Activated CD8-positive, alpha-beta T cell treated with anti-CD3 and anti-CD28 coated beads, Interleukin-2, amount 10 ng/mL, durations not matched to agents 7 days and 5 days (primary cell): Measurements from ENCODE around the gene ABCG8. TPM values are rescaled to one million over a fixed set of nuclear protein-coding genes. Genes with fewer than 3 reads are reported as not detected.

Experiments used
- ATAC-seq: fragments of 150-1000 bp; cut with Tn5 transposase; one replicate; pipeline ENCODE4 v1.10.0; 2021; ENCODE audit warnings: moderate library complexity
- CTCF ChIA-PET: fragments of 350-600 bp; sonication (Branson Sonifier 250); formaldehyde crosslinking; loops from one replicate; lab custom pipeline; 2021; ENCODE audit warnings: antibody characterized with exemption; lab: Charles Lee
- POLR2A ChIA-PET: fragments of 350-600 bp; sonication (Branson Sonifier 250); formaldehyde crosslinking; loops from one replicate; lab custom pipeline; 2021; ENCODE audit warnings: antibody characterized with exemption; lab: Charles Lee
- DNase-seq: peaks from one replicate; pipeline ENCODE4 v3.0.0-alpha.2; 2020
- H3K27ac Mint-ChIP-seq: one replicate; pipeline ENCODE4 v1.8.0; 2021; ENCODE audit warnings: mild to moderate bottlenecking, mixed read lengths
- H3K27me3 Mint-ChIP-seq: one replicate; pipeline ENCODE4 v1.8.0; 2021; ENCODE audit warnings: low read depth, mixed read lengths
- H3K36me3 Mint-ChIP-seq: one replicate; pipeline ENCODE4 v1.8.0; 2021; ENCODE audit warnings: low read depth, mixed read lengths
- H3K4me1 Mint-ChIP-seq: one replicate; pipeline ENCODE4 v1.8.0; 2021; ENCODE audit warnings: low read depth, mixed read lengths
- H3K4me3 Mint-ChIP-seq: one replicate; pipeline ENCODE4 v1.8.0; 2021; ENCODE audit warnings: mild to moderate bottlenecking, mixed read lengths
- H3K9me3 Mint-ChIP-seq: one replicate; pipeline ENCODE4 v1.8.0; 2022; ENCODE audit warnings: mixed read lengths; ENCODE audit not compliant: insufficient read depth
- total RNA-seq, 2 experiments: library from RNA; stranded (reverse); gene quantifications; one replicate each; pipeline ENCODE4 v1.2.3, GENCODE V29; 2021

The ABCG8 gene
- total RNA-seq, 2 experiments from 2014 or later = not detected

DNA sequence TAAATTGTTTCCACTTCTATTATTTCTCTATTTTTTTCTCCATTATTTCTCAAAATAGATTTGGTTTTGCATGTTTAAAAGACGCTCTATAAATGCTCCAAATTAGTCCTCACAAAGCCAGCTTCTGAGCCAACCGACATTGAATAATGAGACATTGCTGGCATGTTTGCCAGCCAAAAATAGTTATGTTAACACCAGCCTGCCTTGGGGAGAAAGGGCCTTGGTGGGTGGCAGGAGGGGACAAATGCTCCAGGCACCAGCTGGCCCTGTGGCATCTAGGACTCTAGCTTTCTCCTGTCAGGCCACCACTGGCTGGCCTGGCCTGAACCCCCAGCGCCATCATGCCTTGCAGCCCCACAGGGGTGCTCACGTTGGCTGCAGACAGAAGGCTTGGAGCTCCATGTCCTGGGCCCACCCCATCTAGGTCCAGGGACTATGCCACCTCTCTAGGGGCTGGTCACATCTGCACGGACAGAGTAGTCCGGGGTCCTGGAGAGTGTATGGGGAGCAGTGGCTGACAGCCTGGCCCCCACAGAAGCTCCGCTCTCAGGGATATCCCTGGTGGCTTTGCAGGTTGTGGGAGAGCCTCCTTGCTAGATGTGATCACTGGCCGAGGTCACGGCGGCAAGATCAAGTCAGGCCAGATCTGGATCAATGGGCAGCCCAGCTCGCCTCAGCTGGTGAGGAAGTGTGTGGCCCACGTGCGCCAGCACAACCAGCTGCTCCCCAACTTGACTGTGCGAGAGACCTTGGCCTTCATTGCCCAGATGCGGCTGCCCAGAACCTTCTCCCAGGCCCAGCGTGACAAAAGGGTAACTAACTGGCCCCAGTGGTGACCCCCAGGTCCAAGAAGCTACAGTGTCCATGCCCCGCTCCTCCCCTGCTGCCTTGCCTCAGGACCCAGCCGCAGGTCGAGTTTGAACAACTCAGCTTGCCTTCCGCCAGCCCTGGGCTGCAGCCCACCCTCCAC, 12.5 kb downstream of the ABCG8 start:
- Mint-ChIP-seq H3K4me1 (no peaks in the 10 kb centered on the region), H3K27me3 (peaks cover 2% of the 10 kb centered on the region), H3K27ac (no peak overlapping the region), H3K36me3 (no peaks in the 10 kb centered on the region), H3K4me3 (no peak overlapping the region), H3K9me3 (no peaks in the 10 kb centered on the region)
- ChIA-PET CTCF (no interaction called here), POLR2A (no interaction called here)
- ATAC-seq (no peak), DNase-seq (no peak)

DNA sequence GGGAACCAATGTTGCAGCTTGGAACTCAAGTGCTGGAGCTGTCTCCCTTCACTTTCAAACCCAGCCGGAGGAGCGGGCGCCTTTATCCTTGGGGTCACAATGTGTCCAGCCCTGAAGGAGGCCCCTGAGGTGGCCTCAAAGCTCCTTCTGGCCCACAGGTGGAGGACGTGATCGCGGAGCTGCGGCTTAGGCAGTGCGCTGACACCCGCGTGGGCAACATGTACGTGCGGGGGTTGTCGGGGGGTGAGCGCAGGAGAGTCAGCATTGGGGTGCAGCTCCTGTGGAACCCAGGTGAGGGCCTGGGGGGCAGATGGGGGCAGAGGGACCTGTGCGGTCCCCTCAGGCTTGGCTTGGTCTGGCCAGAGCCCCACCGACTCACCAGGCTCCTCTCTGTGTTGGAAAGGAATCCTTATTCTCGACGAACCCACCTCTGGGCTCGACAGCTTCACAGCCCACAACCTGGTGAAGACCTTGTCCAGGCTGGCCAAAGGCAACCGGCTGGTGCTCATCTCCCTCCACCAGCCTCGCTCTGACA, 13.5 kb downstream of the ABCG8 start:
- ChIA-PET CTCF (no interaction called here), POLR2A (no interaction called here)
- H3K36me3 Mint-ChIP-seq = no peaks in the 10 kb centered on the region
- H3K27ac Mint-ChIP-seq = no peak overlapping the region
- no peak for ATAC-seq
- DNase-seq = no peak
- H3K4me1 Mint-ChIP-seq = no peaks in the 10 kb centered on the region
- peaks cover 3% of the 10 kb centered on the region for H3K27me3 Mint-ChIP-seq
- H3K4me3 Mint-ChIP-seq = no peak overlapping the region
- H3K9me3 Mint-ChIP-seq = no peaks in the 10 kb centered on the region

DNA sequence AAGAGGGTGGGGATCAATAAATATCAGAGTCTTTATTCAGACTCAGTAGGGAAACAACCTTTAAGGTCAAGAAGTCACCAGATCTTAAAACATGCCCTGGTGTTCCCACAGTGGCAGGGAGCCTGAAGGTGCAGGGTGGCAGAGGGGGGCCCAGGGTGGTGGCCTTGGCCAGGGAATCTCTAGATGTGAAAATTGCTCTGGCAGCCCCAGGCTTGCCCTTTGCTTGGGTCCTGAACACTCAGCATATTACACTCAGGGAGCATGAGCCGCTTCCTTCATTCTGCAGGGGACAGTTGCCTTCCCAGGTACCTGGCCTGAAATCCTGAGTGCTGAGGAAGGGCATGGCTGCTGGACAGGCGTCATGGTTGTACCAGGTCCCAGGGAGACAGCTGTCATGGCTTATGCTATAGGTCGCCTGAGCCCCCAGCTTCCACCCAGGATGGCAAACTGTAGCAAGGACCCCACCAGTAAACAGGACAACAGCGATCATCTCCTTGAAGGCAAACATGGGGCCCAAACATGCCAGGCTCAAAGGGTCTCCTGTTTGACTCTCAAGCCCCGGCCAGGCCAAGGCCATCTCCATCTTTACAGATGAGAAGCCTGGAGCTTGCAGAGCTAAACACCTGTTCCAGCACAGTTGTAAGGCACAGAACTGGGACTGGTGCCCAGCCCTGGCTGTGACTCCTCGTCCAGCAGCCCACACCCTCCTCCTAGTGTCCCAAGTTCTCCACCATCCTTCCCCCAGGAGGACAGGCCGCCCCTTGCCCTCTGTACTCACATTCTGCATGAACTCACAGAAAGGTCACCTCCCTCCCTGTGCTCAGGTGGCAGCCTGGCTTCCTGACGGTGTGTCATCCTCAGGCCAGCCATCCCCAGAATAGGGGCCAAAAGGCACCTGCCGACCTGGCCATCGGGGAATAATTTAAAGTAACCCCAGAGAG, 14.6 kb downstream of the ABCG8 start:
- Mint-ChIP-seq H3K9me3 (no peaks in the 10 kb centered on the region), H3K4me3 (no peak overlapping the region), H3K27me3 (peaks cover 12% of the 10 kb centered on the region), H3K27ac (no peak overlapping the region), H3K4me1 (no peaks in the 10 kb centered on the region), H3K36me3 (no peaks in the 10 kb centered on the region)
- no peak for DNase-seq
- CTCF ChIA-PET = interaction anchor here (1.4 kb wide), 1 partner anchor 7 kb away, joined by 3 read pairs; no protein-coding TSS in a partner anchor
- no peak for ATAC-seq
- POLR2A ChIA-PET = interaction anchor here (0.6 kb wide), 1 partner anchor 48 kb away, joined by 3 read pairs; no protein-coding TSS in a partner anchor

DNA sequence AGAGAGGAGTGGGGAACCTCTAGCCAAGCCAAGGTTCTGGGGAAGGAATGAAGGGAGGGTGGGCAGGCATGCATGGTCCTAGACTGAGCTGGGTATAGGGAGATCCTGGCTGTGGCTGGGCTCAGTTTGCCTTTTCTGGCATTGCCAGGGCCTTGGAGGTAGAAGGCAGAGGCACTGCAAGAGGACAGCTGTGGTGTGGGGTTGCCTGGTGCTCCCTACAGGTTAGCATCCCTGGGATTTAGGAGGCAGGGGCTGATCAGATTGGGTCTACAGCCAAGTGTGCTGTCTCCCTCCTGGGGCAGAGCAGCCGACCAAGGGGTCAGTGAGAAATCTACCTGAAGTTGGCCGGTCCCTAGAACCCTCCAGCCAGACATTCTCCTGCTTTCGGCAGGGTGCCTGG, 15.9 kb downstream of the ABCG8 start:
- ChIA-PET POLR2A (no interaction called here), CTCF (interaction anchor here (1.4 kb wide), 1 partner anchor 9 kb away, joined by 3 read pairs; no protein-coding TSS in a partner anchor)
- no peak overlapping the region for H3K4me3 Mint-ChIP-seq
- H3K27ac Mint-ChIP-seq = no peak overlapping the region
- ATAC-seq = no peak
- no peaks in the 10 kb centered on the region for H3K4me1 Mint-ChIP-seq
- H3K9me3 Mint-ChIP-seq = no peaks in the 10 kb centered on the region
- peaks cover 15% of the 10 kb centered on the region for H3K27me3 Mint-ChIP-seq
- no peak for DNase-seq
- no peaks in the 10 kb centered on the region for H3K36me3 Mint-ChIP-seq

DNA sequence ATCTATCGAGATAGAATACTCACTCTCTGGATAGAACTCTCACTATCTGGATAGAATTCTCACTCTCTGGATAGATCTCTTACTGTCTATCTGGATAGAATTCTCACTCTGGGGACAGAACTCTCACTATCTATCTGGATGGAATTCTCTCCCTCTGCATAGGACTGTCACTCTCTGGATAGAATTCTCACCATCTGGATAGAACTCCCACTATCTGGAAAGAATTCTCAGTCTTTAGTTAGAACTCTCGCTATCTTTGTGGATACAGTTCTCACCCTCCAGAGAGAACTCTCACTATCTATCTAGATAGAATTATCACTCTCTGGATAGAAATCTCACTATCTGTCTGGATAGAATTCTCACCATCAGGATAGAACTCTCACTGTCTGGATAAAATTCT, 16.5 kb downstream of the ABCG8 start:
- no peak overlapping the region for H3K4me3 Mint-ChIP-seq
- no peak overlapping the region for H3K27ac Mint-ChIP-seq
- H3K27me3 Mint-ChIP-seq = peaks cover 15% of the 10 kb centered on the region

DNA sequence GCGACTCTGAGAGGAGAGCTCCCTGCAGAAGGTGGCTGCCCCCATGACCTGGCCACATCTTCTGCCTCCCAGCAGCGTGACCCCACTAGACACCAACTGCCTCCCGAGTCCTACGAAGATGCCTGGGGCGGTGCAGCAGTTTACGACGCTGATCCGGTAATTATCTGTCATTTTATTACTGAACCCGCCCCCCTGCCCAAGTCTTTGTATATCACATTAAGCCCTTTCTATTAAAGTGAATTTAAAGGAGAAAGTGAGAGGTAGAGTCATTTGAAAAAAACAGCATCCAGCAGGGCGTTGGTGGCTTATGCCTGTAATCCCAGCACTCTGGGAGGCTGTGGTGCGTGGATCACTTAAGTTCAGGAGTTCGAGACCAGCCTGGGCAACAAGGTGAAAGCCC, 33.4 kb downstream of the ABCG8 start:
- Mint-ChIP-seq H3K4me1 (no peaks in the 10 kb centered on the region), H3K27me3 (peaks cover 11% of the 10 kb centered on the region), H3K36me3 (no peaks in the 10 kb centered on the region), H3K4me3 (no peak overlapping the region), H3K9me3 (no peaks in the 10 kb centered on the region), H3K27ac (no peak overlapping the region)
- DNase-seq (no peak), ATAC-seq (no peak)
- ChIA-PET CTCF (no interaction called here), POLR2A (no interaction called here)

More for the DNA sequence above, 16.5 kb downstream of the ABCG8 start:
- H3K9me3 Mint-ChIP-seq = no peaks in the 10 kb centered on the region
- DNase-seq (no peak), ATAC-seq (no peak)
- ChIA-PET CTCF (interaction anchor here (1.4 kb wide), 1 partner anchor 9 kb away, joined by 3 read pairs; no protein-coding TSS in a partner anchor), POLR2A (no interaction called here)
- no peaks in the 10 kb centered on the region for H3K4me1 Mint-ChIP-seq
- H3K36me3 Mint-ChIP-seq = no peaks in the 10 kb centered on the region

DNA sequence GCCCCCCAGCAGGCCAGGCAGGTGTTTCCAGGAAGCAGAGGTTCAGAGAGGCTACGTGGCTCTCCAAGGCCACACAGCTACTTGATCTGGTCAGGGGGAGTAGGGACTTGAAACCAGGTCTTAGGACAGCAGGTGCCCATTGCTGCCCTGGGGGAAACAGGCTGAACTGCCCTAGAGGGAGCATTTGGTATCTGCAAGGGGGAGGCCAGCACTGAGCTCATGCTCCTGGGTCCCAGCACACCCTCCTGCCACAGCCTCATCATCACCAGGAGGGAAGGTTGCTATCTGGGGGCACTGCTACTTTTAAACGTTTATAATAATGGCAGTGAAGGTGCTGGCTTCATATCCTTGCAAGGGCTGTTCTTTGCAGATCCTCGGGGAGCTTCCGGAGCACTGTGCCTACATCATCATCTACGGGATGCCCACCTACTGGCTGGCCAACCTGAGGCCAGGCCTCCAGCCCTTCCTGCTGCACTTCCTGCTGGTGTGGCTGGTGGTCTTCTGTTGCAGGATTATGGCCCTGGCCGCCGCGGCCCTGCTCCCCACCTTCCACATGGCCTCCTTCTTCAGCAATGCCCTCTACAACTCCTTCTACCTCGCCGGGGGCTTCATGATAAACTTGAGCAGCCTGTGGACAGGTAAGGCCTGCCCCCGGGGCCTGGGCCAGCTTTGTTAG, 36.1 kb downstream of the ABCG8 start:
- no peak overlapping the region for H3K27ac Mint-ChIP-seq
- ATAC-seq (no peak), DNase-seq (no peak)
- peaks cover 10% of the 10 kb centered on the region for H3K27me3 Mint-ChIP-seq
- POLR2A ChIA-PET = no interaction called here
- H3K4me3 Mint-ChIP-seq = no peak overlapping the region
- CTCF ChIA-PET = no interaction called here
- H3K9me3 Mint-ChIP-seq = no peaks in the 10 kb centered on the region
- no peaks in the 10 kb centered on the region for H3K36me3 Mint-ChIP-seq
- H3K4me1 Mint-ChIP-seq = peaks cover 4% of the 10 kb centered on the region

DNA sequence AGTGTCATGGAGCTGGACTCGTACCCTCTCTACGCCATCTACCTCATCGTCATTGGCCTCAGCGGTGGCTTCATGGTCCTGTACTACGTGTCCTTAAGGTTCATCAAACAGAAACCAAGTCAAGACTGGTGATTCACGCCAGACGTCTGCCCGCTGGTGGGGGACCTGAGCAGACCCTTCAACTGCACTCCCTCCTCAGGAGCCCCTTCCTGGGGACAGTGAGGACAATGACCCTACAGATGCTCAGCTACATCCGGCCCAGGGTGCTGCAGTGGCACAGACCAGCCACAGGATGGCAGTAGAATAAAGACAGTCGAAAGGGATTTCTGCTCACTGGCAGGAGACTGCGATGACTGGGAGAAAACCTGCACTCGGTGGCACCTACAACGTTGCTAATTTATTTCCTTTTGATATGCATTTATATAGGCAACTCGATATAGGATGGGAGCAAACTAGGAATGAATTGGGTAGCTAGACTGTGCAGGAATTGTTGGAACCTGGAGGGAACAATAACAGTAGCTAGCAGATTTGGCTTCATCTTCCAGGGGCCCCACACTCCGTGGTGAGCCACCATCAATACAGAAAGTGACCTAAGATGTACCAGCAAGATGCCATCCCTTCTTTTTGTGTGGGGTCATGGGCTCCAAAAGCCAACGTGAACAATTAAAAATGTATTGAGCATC, 39.2 kb downstream of the ABCG8 start:
- DNase-seq = peak; percentile 75
- ChIA-PET CTCF (interaction anchor here (0.6 to 1.5 kb wide), 9 partner anchors 11 to 466 kb away, joined by 3 to 21 read pairs (median 5); no protein-coding TSS in a partner anchor), POLR2A (no interaction called here)
- no peak overlapping the region for H3K27ac Mint-ChIP-seq
- H3K4me3 Mint-ChIP-seq = no peak overlapping the region
- peak; percentile 79 for ATAC-seq
- no peaks in the 10 kb centered on the region for H3K9me3 Mint-ChIP-seq
- no peaks in the 10 kb centered on the region for H3K36me3 Mint-ChIP-seq
- peaks cover 2% of the 10 kb centered on the region for H3K27me3 Mint-ChIP-seq
- peaks cover 4% of the 10 kb centered on the region for H3K4me1 Mint-ChIP-seq

DNA sequence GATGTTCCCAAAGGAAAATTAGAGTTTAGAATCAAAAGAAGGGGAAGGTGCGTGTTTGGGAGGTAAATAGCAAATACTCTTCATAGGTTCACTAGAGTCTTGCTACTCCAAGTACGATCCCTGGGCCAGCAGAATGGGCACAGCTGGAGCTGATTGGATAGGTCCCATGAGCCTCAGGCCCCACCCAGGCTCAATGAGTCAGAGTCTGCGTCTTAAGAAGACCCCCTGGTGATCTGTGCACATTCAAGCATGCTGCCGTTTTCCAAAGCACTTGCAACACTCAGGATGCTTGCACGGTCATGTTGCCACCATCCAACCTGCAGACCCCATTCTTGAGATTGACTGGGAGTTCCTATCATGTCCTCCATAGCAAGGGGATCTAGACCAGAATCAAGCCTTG, 40.5 kb downstream of the ABCG8 start:
- Mint-ChIP-seq H3K27ac (no peak overlapping the region), H3K36me3 (no peaks in the 10 kb centered on the region), H3K4me3 (no peak overlapping the region), H3K9me3 (no peaks in the 10 kb centered on the region), H3K27me3 (no peaks in the 10 kb centered on the region), H3K4me1 (peaks cover 4% of the 10 kb centered on the region)
- no peak for ATAC-seq
- CTCF ChIA-PET = no interaction called here
- DNase-seq = no peak
- POLR2A ChIA-PET = no interaction called here

DNA sequence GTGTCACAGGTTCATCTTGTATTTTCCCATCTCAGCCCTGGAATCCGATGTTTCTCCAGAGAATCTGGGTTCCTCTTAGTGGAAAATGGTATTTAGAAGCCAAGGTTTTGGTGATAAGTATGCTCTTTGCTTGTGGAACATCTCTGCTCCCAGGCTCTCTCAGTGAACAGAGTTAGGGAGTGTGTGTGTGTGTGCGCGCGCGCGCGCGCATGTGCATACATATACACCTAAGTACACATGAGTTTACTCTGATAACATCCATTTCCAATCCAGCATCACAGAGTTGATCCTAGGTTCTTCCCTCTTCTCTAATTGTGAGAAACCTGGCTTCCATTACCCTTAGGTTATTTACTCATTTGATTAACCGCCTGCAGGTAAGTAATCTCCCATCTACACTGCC, 41.7 kb downstream of the ABCG8 start:
- H3K27ac Mint-ChIP-seq = no peak overlapping the region
- H3K36me3 Mint-ChIP-seq = peaks cover 3% of the 10 kb centered on the region
- no peak for DNase-seq
- ChIA-PET POLR2A (no interaction called here), CTCF (no interaction called here)
- ATAC-seq = no peak
- H3K4me1 Mint-ChIP-seq = peaks cover 4% of the 10 kb centered on the region
- no peaks in the 10 kb centered on the region for H3K9me3 Mint-ChIP-seq
- H3K27me3 Mint-ChIP-seq = no peaks in the 10 kb centered on the region
- no peak overlapping the region for H3K4me3 Mint-ChIP-seq

DNA sequence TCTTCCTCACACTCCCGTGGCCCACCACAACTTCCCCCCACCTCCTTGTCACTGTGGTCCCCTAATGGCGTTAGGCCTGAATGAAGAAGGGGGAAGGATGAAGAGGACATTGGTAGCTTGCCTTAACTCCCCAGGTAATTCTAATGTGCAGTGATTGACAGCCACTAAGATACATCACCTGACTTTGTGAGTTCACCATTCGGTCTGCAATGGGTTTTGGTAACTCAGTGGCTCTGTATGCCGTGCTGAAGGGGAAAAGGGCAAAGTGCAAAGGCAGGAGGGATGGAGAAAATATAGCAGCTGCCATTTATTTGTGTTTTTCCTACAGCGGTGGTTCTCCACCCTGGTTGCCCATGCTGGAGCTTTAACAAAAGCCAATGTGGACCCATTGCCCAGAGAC, 42.2 kb downstream of the ABCG8 start:
- H3K27me3 Mint-ChIP-seq = no peaks in the 10 kb centered on the region
- DNase-seq = no peak
- no peak overlapping the region for H3K27ac Mint-ChIP-seq
- ChIA-PET CTCF (no interaction called here), POLR2A (no interaction called here)
- peaks cover 3% of the 10 kb centered on the region for H3K36me3 Mint-ChIP-seq
- H3K4me1 Mint-ChIP-seq = peaks cover 4% of the 10 kb centered on the region
- no peak overlapping the region for H3K4me3 Mint-ChIP-seq
- no peaks in the 10 kb centered on the region for H3K9me3 Mint-ChIP-seq
- ATAC-seq = no peak
